NCI-H1048 (cell line): ENCODE data around the gene TTR.

Experiments used
- DNase-seq: peaks from one replicate; lab custom pipeline; 2025; lab: John Stamatoyannopoulos, UW

Gene TTR

GRCh38 chr18:31616586-31616985 is 24.9 kb downstream of the TTR start:
- no peak for DNase-seq

GRCh38 chr18:31617031-31617717 is 25.5 kb downstream of the TTR start:
- no peak for DNase-seq

GRCh38 chr18:31618801-31619200 is 27.1 kb downstream of the TTR start:
- DNase-seq: no peak

GRCh38 chr18:31619291-31619690 is 27.6 kb downstream of the TTR start:
- no peak for DNase-seq

GRCh38 chr18:31624892-31625640 is 33.4 kb downstream of the TTR start:
- DNase-seq: no peak

GRCh38 chr18:31626409-31626808 is 34.7 kb downstream of the TTR start:
- no peak for DNase-seq

GRCh38 chr18:31630549-31630948 is 38.9 kb downstream of the TTR start:
- DNase-seq: no peak

GRCh38 chr18:31631526-31631925 is 39.8 kb downstream of the TTR start:
- no peak for DNase-seq

- DNase-seq: no peak
Observed at GRCh38 chr18:31632356-31632755, 40.7 kb downstream of the TTR start.

GRCh38 chr18:31633392-31634330 is 42.0 kb downstream of the TTR start:
- no peak for DNase-seq

- no peak for DNase-seq
Observed at GRCh38 chr18:31634331-31634713, 42.6 kb downstream of the TTR start.

GRCh38 chr18:31636387-31636786 is 44.7 kb downstream of the TTR start:
- no peak for DNase-seq

- DNase-seq: no peak
Observed at GRCh38 chr18:31637445-31637844, 45.8 kb downstream of the TTR start.

- no peak for DNase-seq
Observed at GRCh38 chr18:31643003-31643402, 51.3 kb downstream of the TTR start.

GRCh38 chr18:31645411-31645810 is 53.7 kb downstream of the TTR start:
- no peak for DNase-seq

- no peak for DNase-seq
Observed at GRCh38 chr18:31646332-31647126, 54.9 kb downstream of the TTR start.

- no peak for DNase-seq
Observed at GRCh38 chr18:31647127-31647753, 55.6 kb downstream of the TTR start.
